Stomach smooth muscle (tissue), 2 donors: ENCODE data around the gene COX6A1.

ENCODE experiments used
- H3K27ac ChIP-seq: one replicate; pipeline ENCODE4 v1.7.0; 2013; ENCODE audit warnings: mild to moderate bottlenecking, low read length, inconsistent platforms
- H3K27me3 ChIP-seq, 2 donors: one replicate each; pipeline ENCODE4 v1.7.0; 2013; ENCODE audit warnings: low read length in 2 of 2; ENCODE audit not compliant: insufficient read depth in 2 of 2, control insufficient read depth in 1 of 2
- H3K36me3 ChIP-seq, 2 donors: one replicate each; pipeline ENCODE4 v1.7.0; 2013; ENCODE audit warnings: low read length in 2 of 2; ENCODE audit not compliant: control insufficient read depth in 2 of 2, insufficient read depth in 2 of 2
- H3K4me1 ChIP-seq: one replicate; pipeline ENCODE4 v1.7.0; 2013; ENCODE audit warnings: low read length; ENCODE audit not compliant: control insufficient read depth, insufficient read depth
- H3K4me3 ChIP-seq, 2 donors: one replicate each; pipeline ENCODE4 v1.7.0; 2013; ENCODE audit warnings: low read length in 2 of 2
- H3K9ac ChIP-seq, 2 donors: one replicate each; pipeline ENCODE4 v1.7.0; 2013; ENCODE audit warnings: low read length in 2 of 2, mild to moderate bottlenecking in 1 of 2
- H3K9me3 ChIP-seq, 2 donors: one replicate each; pipeline ENCODE4 v1.7.0; 2013; ENCODE audit warnings: low read length in 2 of 2; ENCODE audit not compliant: control insufficient read depth in 2 of 2
- donor health status: healthy.
- donor health status: Pancreatic carcinoma.

The COX6A1 gene

DNA sequence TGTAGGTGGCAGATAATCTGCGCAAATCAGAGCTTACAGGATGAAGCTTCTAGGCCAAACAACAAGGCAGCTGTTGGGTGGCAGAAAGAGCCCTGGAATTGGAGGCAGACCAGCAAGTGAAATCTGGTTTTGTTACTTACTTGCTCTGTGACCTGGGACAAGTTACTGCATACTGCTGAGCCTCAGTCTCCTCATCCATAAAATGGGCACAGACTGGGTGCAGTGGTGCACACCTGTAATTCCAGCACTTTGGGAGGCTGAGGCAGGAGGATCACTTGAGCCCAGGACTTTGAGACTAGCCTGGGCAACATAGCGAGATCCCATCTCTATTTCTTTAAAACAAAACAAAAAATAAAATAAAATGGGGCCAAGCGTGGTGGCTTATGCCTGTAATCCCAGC is 31.4 kb upstream of the COX6A1 start:
- Histone ChIP-seq H3K36me3 (no peaks in the 10 kb centered on the region), H3K9me3 (no peaks in the 10 kb centered on the region), H3K4me1 (no peaks in the 10 kb centered on the region), H3K27me3 (no peaks in the 10 kb centered on the region), H3K4me3 (no peak overlapping the region), H3K27ac (no peak overlapping the region), H3K9ac (no peak overlapping the region)

- Histone ChIP-seq H3K4me3 (no peak overlapping the region), H3K9me3 (no peaks in the 10 kb centered on the region), H3K9ac (no peak overlapping the region), H3K36me3 (no peaks in the 10 kb centered on the region), H3K4me1 (no peaks in the 10 kb centered on the region), H3K27ac (no peak overlapping the region), H3K27me3 (no peaks in the 10 kb centered on the region)
Observed at GRCh38 chr12:120408771-120409170, 29.1 kb upstream of the COX6A1 start.

GRCh38 chr12:120412421-120412820 is 25.5 kb upstream of the COX6A1 start:
- no peaks in the 10 kb centered on the region for H3K9me3 ChIP-seq
- H3K4me3 ChIP-seq, result no peak overlapping the region
- peaks cover 4% of the 10 kb centered on the region for H3K4me1 ChIP-seq
- H3K27me3 ChIP-seq, result no peaks in the 10 kb centered on the region
- H3K36me3 ChIP-seq, result no peaks in the 10 kb centered on the region
- H3K9ac ChIP-seq, result no peak overlapping the region
- no peak overlapping the region for H3K27ac ChIP-seq

- H3K4me1 ChIP-seq, result peaks cover 4% of the 10 kb centered on the region
- no peaks in the 10 kb centered on the region for H3K27me3 ChIP-seq
- no peaks in the 10 kb centered on the region for H3K9me3 ChIP-seq
- no peaks in the 10 kb centered on the region for H3K36me3 ChIP-seq
- H3K4me3 ChIP-seq, result no peak overlapping the region
- H3K27ac ChIP-seq, result no peak overlapping the region
- no peak overlapping the region for H3K9ac ChIP-seq
Observed at GRCh38 chr12:120413901-120414695, 23.8 kb upstream of the COX6A1 start.

DNA sequence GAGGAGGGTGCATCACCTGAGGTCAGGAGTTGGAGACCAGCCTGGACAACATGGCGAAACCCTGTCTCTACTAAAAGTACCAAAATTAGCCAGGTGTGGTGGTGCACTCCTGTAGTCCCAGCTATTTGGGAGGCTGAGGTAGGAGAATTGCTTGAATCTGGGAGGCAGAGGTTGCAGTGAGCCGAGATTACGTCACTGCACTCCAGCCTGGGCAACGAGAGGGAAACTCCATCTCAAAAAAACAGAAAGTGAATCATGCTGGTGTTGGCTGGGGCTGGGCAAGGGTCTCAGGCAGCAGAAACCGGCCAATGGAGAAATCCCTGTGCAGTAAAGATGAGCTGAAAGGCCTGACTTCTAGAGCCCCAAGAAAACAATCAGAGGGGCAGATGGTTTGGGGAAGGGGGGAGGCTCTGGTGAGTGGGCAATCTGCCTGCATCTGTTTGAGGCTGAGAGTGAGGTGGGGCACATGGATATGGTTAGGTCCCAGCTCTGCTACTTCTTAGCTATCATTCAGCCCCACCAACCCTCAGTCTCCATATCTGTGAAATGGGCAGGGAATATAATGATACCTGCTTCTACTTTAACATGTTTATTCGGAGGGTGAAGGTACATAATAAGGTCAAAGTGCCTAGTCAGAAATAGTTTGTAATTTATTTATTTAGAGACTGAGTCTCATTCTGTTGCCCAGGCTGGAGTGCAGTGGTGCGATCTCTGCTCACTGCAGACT is 21.3 kb upstream of the COX6A1 start:
- Histone ChIP-seq H3K9ac (no peak overlapping the region), H3K4me3 (no peak overlapping the region), H3K9me3 (no peaks in the 10 kb centered on the region), H3K27ac (no peak overlapping the region), H3K4me1 (peaks cover 4% of the 10 kb centered on the region), H3K27me3 (no peaks in the 10 kb centered on the region), H3K36me3 (no peaks in the 10 kb centered on the region)

DNA sequence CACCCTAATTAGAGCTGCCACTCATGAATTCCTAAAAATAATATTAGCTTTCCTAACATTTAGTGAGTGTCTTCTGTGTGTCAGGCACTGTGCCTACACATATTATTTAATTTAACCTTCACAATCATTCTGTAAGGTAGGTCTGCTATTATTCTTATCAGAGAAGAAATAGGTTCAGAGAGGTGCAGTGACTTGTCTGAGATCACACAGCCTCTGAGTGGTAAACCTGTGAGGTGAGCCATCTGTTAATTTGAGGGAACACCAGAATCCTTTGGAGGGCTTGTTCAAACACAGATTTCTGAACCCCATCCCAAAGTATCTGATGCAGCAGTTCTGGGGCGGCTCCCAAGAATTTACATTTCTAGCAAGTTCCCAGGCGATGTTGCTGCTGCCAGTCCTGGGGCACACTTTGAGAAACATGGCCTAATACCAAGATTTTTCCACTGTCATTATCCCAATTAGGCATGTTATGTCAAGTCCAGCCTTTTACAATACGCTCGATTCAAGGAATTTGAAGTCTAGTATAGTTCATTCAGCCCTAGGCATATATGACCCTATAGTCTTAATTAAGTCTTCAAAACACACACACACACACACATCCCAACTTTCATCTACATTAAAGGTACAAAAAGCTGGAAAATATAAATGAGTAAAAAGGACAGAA is 19.9 kb upstream of the COX6A1 start:
- H3K4me1 ChIP-seq, result peaks cover 4% of the 10 kb centered on the region
- no peak overlapping the region for H3K4me3 ChIP-seq
- H3K9ac ChIP-seq, result no peak overlapping the region
- H3K36me3 ChIP-seq, result no peaks in the 10 kb centered on the region
- H3K27me3 ChIP-seq, result no peaks in the 10 kb centered on the region
- H3K9me3 ChIP-seq, result no peaks in the 10 kb centered on the region
- H3K27ac ChIP-seq, result no peak overlapping the region

- Histone ChIP-seq H3K36me3 (no peaks in the 10 kb centered on the region), H3K4me1 (no peaks in the 10 kb centered on the region), H3K9me3 (no peaks in the 10 kb centered on the region), H3K9ac (no peak overlapping the region), H3K4me3 (no peak overlapping the region), H3K27me3 (no peaks in the 10 kb centered on the region), H3K27ac (no peak overlapping the region)
Observed at GRCh38 chr12:120421701-120422100, 16.2 kb upstream of the COX6A1 start.

DNA sequence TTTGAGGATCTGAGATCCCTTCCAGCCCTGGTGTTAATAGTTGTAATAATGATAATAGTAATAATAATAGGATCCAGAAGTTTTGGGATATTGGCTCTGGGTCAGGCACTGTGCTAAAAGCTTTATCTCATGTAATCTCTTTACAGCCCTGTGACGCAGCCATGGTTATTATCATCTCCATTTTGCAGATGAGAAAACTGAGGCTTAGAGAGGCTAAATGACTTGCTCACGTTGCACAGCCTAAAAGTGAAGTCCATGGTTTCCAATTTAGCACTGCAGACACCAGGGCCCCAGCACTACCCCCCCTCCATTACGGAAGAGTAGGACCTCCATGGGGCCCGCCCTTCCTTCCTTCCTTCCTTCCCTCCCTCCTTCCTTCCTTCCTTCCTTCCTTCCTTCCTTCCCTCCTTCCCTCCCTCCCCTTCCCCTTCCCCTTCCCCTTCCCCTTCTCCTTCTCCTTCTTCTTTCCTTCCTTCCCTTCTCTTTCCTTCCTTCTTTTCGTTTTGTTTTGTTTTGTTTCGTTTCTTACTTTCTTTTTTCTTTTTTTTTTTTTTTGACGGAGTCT is 14.9 kb upstream of the COX6A1 start:
- Histone ChIP-seq H3K9me3 (no peaks in the 10 kb centered on the region), H3K27ac (no peak overlapping the region), H3K4me1 (no peaks in the 10 kb centered on the region), H3K27me3 (no peaks in the 10 kb centered on the region), H3K36me3 (no peaks in the 10 kb centered on the region), H3K9ac (no peak overlapping the region), H3K4me3 (no peak overlapping the region)

DNA sequence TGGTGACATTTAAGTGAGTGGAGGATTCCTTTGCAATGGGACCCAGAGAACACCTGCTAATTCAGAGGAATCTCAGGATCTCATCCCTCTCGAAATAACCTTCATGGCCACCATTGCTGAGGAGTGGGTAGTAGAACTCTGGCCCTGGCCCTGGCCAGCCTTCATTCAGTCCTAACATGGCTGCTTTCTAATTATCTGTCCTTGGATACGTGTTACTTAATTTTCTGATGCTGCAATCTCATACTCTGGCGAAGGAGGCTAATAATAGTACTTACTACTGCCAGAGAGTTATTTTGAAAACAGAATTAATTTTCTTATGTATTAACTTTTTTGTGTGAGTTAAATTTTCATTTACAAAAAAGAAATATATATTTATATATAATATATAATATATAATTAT is 12.1 kb upstream of the COX6A1 start:
- Histone ChIP-seq H3K27me3 (no peaks in the 10 kb centered on the region), H3K9ac (no peak overlapping the region), H3K36me3 (no peaks in the 10 kb centered on the region), H3K4me1 (no peaks in the 10 kb centered on the region), H3K4me3 (no peak overlapping the region), H3K27ac (no peak overlapping the region), H3K9me3 (no peaks in the 10 kb centered on the region)

- no peak overlapping the region for H3K9ac ChIP-seq
- no peak overlapping the region for H3K4me3 ChIP-seq
- no peak overlapping the region for H3K27ac ChIP-seq
- no peaks in the 10 kb centered on the region for H3K36me3 ChIP-seq
- H3K9me3 ChIP-seq, result no peaks in the 10 kb centered on the region
- no peaks in the 10 kb centered on the region for H3K4me1 ChIP-seq
- H3K27me3 ChIP-seq, result no peaks in the 10 kb centered on the region
Observed at GRCh38 chr12:120428597-120429229, 9.2 kb upstream of the COX6A1 start.
